Measurements from ENCODE around the gene SDSL.

The SDSL gene

GRCh38 chr12:113449299-113449698 is 27.1 kb downstream of the SDSL start:
- DNase-seq (ENCODE audit: low read depth), result no peak

- DNase-seq (ENCODE audit: low read depth), result no peak
Measured at GRCh38 chr12:113449839-113450238, 27.7 kb downstream of the SDSL start.

GRCh38 chr12:113452458-113452857 is 30.3 kb downstream of the SDSL start:
- no peak for DNase-seq (ENCODE audit: low read depth)

GRCh38 chr12:113453330-113453729 is 31.1 kb downstream of the SDSL start:
- no peak for DNase-seq (ENCODE audit: low read depth)

GRCh38 chr12:113456199-113456598 is 34.0 kb downstream of the SDSL start:
- no peak for DNase-seq (ENCODE audit: low read depth)

- DNase-seq (ENCODE audit: low read depth), result no peak
Measured at GRCh38 chr12:113456761-113457160, 34.6 kb downstream of the SDSL start.

- no peak for DNase-seq (ENCODE audit: low read depth)
Measured at GRCh38 chr12:113457185-113457584, 35.0 kb downstream of the SDSL start.

GRCh38 chr12:113457710-113458109 is 35.5 kb downstream of the SDSL start:
- no peak for DNase-seq (ENCODE audit: low read depth)

GRCh38 chr12:113459981-113460380 is 37.8 kb downstream of the SDSL start:
- DNase-seq (ENCODE audit: low read depth), result no peak

GRCh38 chr12:113461666-113462065 is 39.5 kb downstream of the SDSL start:
- no peak for DNase-seq (ENCODE audit: low read depth)

- DNase-seq (ENCODE audit: low read depth), result peak; percentile 62
Measured at GRCh38 chr12:113462117-113462774, 40.1 kb downstream of the SDSL start.

GRCh38 chr12:113462998-113463745 is 41.0 kb downstream of the SDSL start:
- DNase-seq (ENCODE audit: low read depth), result no peak

GRCh38 chr12:113463746-113464451 is 41.7 kb downstream of the SDSL start:
- DNase-seq (ENCODE audit: low read depth), result no peak

- no peak for DNase-seq (ENCODE audit: low read depth)
Measured at GRCh38 chr12:113464452-113464775, 42.2 kb downstream of the SDSL start.

- DNase-seq (ENCODE audit: low read depth), result no peak
Measured at GRCh38 chr12:113464852-113465719, 42.9 kb downstream of the SDSL start.

GRCh38 chr12:113465808-113466453 is 43.8 kb downstream of the SDSL start:
- no peak for DNase-seq (ENCODE audit: low read depth)

- no peak for DNase-seq (ENCODE audit: low read depth)
Measured at GRCh38 chr12:113466454-113467141, 44.4 kb downstream of the SDSL start.

GRCh38 chr12:113467142-113467501 is 44.9 kb downstream of the SDSL start:
- DNase-seq (ENCODE audit: low read depth), result no peak

GRCh38 chr12:113467502-113468364 is 45.6 kb downstream of the SDSL start:
- DNase-seq (ENCODE audit: low read depth), result no peak
